ENCODE results near the gene GPC6.
A peak's percentile ranks its signal among the peaks of the same experiment; 100 is the strongest.

The GPC6 gene

DNA sequence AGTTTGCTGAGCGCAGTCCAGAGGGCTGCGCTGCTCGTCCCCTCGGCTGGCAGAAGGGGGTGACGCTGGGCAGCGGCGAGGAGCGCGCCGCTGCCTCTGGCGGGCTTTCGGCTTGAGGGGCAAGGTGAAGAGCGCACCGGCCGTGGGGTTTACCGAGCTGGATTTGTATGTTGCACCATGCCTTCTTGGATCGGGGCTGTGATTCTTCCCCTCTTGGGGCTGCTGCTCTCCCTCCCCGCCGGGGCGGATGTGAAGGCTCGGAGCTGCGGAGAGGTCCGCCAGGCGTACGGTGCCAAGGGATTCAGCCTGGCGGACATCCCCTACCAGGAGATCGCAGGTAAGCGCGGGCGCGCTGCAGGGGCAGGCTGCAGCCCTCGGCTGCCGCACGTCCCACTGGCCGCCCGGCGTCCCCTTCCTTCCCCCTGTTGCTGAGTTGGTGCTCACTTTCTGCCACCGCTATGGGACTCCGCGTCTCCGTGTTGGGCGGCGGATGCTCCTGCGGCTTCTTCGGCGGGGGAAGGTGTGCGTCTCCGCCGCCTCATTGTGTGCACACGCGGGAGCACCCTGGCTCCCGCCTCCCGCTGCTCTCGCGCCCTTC lies 772 bp downstream of the GPC6 start (continued):
- TF ChIP-seq, protein P1, sequence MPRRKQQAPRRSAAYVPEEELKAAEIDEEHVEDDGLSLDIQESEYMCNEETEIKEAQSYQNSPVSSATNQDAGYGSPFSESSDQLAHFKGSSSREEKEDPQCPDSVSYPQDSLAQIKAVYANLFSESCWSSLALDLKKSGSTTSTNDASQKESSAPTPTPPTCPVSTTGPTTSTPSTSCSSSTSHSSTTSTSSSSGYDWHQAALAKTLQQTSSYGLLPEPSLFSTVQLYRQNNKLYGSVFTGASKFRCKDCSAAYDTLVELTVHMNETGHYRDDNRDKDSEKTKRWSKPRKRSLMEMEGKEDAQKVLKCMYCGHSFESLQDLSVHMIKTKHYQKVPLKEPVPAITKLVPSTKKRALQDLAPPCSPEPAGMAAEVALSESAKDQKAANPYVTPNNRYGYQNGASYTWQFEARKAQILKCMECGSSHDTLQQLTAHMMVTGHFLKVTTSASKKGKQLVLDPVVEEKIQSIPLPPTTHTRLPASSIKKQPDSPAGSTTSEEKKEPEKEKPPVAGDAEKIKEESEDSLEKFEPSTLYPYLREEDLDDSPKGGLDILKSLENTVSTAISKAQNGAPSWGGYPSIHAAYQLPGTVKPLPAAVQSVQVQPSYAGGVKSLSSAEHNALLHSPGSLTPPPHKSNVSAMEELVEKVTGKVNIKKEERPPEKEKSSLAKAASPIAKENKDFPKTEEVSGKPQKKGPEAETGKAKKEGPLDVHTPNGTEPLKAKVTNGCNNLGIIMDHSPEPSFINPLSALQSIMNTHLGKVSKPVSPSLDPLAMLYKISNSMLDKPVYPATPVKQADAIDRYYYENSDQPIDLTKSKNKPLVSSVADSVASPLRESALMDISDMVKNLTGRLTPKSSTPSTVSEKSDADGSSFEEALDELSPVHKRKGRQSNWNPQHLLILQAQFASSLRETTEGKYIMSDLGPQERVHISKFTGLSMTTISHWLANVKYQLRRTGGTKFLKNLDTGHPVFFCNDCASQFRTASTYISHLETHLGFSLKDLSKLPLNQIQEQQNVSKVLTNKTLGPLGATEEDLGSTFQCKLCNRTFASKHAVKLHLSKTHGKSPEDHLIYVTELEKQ (tag by site-specific recombination; IDR thresholded peaks at IDR 0.05; ENCODE audit: borderline replicate concordance): no peak
- TF ChIP-seq ZNF366 (tag by site-specific recombination; conservative IDR thresholded peaks at IDR 0.05) (no peak), GLIS2 (tag by site-specific recombination; IDR thresholded peaks at IDR 0.05) (peak; percentile 58; the same call in 1 of the 2 replicates), ZNF596 (tag by site-specific recombination; IDR thresholded peaks at IDR 0.05) (no peak), GLIS1 (tag by site-specific recombination; IDR thresholded peaks at IDR 0.05) (peak; percentile 18; the same call in 1 of the 2 replicates), ZFP37 (tag by site-specific recombination; IDR thresholded peaks at IDR 0.05) (peak; percentile 57; the same call in 1 of the 2 replicates), SALL2 (tag by site-specific recombination; IDR thresholded peaks at IDR 0.05; ENCODE audit: borderline replicate concordance) (no peak), ZBTB17 (tag by site-specific recombination; IDR thresholded peaks at IDR 0.05) (no peak), WT1 (tag by site-specific recombination; IDR thresholded peaks at IDR 0.05) (no peak), ZNF354C (tag by site-specific recombination; IDR thresholded peaks at IDR 0.05; ENCODE audit: borderline replicate concordance, low read depth) (no peak), ZNF214 (tag by site-specific recombination; IDR thresholded peaks at IDR 0.05; ENCODE audit: borderline replicate concordance) (no peak), KLF8 (tag by site-specific recombination; IDR thresholded peaks at IDR 0.05) (no peak; the same call in 1 of the 2 replicates), ZNF843 (tag by site-specific recombination; IDR thresholded peaks at IDR 0.05) (no peak), GLI4 (tag by site-specific recombination; IDR thresholded peaks at IDR 0.05) (no peak), ZNF114 (tag by site-specific recombination; IDR thresholded peaks at IDR 0.05) (no peak)
- TF ChIP-seq, protein P2, sequence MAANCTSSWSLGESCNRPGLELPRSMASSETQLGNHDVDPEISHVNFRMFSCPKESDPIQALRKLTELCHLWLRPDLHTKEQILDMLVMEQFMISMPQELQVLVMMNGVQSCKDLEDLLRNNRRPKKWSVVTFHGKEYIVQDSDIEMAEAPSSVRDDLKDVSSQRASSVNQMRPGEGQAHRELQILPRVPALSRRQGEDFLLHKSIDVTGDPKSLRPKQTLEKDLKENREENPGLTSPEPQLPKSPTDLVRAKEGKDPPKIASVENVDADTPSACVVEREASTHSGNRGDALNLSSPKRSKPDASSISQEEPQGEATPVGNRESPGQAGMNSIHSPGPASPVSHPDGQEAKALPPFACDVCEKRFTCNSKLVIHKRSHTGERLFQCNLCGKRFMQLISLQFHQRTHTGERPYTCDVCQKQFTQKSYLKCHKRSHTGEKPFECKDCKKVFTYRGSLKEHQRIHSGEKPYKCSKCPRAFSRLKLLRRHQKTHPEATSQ (tag by site-specific recombination; IDR thresholded peaks at IDR 0.05): 0 out of 2 replicates have a peak, but pooled peaks have one; percentile 10
- TF ChIP-seq, protein P3, sequence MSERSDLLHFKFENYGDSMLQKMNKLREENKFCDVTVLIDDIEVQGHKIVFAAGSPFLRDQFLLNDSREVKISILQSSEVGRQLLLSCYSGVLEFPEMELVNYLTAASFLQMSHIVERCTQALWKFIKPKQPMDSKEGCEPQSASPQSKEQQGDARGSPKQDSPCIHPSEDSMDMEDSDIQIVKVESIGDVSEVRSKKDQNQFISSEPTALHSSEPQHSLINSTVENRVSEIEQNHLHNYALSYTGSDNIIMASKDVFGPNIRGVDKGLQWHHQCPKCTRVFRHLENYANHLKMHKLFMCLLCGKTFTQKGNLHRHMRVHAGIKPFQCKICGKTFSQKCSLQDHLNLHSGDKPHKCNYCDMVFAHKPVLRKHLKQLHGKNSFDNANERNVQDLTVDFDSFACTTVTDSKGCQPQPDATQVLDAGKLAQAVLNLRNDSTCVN (tag by site-specific recombination; optimal IDR thresholded peaks at IDR 0.05): peak; percentile 88
- TF ChIP-seq, protein P4, sequence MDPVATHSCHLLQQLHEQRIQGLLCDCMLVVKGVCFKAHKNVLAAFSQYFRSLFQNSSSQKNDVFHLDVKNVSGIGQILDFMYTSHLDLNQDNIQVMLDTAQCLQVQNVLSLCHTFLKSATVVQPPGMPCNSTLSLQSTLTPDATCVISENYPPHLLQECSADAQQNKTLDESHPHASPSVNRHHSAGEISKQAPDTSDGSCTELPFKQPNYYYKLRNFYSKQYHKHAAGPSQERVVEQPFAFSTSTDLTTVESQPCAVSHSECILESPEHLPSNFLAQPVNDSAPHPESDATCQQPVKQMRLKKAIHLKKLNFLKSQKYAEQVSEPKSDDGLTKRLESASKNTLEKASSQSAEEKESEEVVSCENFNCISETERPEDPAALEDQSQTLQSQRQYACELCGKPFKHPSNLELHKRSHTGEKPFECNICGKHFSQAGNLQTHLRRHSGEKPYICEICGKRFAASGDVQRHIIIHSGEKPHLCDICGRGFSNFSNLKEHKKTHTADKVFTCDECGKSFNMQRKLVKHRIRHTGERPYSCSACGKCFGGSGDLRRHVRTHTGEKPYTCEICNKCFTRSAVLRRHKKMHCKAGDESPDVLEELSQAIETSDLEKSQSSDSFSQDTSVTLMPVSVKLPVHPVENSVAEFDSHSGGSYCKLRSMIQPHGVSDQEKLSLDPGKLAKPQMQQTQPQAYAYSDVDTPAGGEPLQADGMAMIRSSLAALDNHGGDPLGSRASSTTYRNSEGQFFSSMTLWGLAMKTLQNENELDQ (tag by site-specific recombination; IDR thresholded peaks at IDR 0.05; ENCODE audit: low read depth): no peak
- TF ChIP-seq, protein P5, sequence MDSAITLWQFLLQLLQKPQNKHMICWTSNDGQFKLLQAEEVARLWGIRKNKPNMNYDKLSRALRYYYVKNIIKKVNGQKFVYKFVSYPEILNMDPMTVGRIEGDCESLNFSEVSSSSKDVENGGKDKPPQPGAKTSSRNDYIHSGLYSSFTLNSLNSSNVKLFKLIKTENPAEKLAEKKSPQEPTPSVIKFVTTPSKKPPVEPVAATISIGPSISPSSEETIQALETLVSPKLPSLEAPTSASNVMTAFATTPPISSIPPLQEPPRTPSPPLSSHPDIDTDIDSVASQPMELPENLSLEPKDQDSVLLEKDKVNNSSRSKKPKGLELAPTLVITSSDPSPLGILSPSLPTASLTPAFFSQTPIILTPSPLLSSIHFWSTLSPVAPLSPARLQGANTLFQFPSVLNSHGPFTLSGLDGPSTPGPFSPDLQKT (IDR thresholded peaks at IDR 0.05; ENCODE audit: borderline replicate concordance, low read depth, low read length): no peak
- TF ChIP-seq, protein P6, sequence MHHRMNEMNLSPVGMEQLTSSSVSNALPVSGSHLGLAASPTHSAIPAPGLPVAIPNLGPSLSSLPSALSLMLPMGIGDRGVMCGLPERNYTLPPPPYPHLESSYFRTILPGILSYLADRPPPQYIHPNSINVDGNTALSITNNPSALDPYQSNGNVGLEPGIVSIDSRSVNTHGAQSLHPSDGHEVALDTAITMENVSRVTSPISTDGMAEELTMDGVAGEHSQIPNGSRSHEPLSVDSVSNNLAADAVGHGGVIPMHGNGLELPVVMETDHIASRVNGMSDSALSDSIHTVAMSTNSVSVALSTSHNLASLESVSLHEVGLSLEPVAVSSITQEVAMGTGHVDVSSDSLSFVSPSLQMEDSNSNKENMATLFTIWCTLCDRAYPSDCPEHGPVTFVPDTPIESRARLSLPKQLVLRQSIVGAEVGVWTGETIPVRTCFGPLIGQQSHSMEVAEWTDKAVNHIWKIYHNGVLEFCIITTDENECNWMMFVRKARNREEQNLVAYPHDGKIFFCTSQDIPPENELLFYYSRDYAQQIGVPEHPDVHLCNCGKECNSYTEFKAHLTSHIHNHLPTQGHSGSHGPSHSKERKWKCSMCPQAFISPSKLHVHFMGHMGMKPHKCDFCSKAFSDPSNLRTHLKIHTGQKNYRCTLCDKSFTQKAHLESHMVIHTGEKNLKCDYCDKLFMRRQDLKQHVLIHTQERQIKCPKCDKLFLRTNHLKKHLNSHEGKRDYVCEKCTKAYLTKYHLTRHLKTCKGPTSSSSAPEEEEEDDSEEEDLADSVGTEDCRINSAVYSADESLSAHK (tag by site-specific recombination; IDR thresholded peaks at IDR 0.05): no peak
- TF ChIP-seq, protein P7, sequence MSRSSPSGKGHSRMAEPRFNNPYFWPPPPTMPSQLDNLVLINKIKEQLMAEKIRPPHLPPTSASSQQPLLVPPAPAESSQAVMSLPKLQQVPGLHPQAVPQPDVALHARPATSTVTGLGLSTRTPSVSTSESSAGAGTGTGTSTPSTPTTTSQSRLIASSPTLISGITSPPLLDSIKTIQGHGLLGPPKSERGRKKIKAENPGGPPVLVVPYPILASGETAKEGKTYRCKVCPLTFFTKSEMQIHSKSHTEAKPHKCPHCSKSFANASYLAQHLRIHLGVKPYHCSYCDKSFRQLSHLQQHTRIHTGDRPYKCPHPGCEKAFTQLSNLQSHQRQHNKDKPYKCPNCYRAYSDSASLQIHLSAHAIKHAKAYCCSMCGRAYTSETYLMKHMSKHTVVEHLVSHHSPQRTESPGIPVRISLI (tag by site-specific recombination; IDR thresholded peaks at IDR 0.05): no peak
- TF ChIP-seq, protein P8, sequence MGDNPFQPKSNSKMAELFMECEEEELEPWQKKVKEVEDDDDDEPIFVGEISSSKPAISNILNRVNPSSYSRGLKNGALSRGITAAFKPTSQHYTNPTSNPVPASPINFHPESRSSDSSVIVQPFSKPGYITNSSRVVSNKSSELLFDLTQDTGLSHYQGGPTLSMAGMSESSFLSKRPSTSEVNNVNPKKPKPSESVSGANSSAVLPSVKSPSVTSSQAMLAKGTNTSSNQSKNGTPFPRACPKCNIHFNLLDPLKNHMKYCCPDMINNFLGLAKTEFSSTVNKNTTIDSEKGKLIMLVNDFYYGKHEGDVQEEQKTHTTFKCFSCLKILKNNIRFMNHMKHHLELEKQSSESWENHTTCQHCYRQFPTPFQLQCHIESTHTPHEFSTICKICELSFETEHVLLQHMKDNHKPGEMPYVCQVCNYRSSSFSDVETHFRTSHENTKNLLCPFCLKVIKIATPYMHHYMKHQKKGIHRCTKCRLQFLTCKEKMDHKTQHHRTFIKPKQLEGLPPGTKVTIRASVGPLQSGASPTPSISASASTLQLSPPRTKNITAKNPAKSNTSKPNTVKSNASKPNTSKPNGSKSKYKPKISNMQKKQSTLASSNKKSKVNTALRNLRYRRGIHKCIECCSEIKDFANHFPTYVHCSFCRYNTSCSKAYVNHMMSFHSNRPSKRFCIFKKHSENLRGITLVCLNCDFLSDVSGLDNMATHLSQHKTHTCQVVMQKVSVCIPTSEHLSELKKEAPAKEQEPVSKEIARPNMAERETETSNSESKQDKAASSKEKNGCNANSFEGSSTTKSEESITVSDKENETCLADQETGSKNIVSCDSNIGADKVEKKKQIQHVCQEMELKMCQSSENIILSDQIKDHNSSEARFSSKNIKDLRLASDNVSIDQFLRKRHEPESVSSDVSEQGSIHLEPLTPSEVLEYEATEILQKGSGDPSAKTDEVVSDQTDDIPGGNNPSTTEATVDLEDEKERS (tag by site-specific recombination; IDR thresholded peaks at IDR 0.05): no peak
